ENCODE measurements around the gene YPEL2.

The YPEL2 gene

DNA sequence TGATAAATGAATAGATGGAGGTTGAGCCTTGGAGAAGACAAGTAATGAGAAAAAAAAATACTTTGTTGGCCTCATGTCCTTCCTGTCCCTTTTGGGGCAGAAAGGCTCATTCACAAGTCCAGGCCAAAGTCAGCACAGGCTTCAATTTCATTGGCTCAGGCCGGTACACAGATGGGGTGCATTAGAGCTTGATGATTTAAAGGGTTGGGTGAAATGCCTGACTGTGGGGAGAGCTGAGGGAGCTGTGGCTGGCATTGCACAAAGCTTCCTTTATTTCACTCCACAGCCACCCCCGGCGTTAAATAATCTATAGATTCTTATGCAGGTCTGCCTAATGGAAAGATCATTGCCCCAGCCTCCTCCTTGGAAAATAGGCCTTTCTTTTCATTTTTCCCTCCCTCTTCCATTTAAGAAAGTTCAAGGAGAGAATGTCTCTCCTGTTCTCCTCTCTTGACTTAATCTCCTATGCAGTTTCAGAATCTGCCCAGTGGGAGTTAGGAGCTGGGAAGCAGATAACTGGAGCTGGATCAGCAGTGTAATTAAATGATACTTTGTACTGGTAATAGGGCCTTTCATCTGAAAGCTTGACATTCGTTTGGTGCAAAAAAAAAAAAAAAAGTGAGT is 24.4 kb downstream of the YPEL2 start:
- no peaks in the 10 kb centered on the region for H3K4me1 ChIP-seq (ENCODE audit: insufficient read depth, low read length)
- no peaks in the 10 kb centered on the region for H3K9me3 ChIP-seq (ENCODE audit: insufficient read depth, low read length, severe bottlenecking)
- H3K9ac ChIP-seq (ENCODE audit: low read depth, low read length): no peak overlapping the region
- no peak for TF ChIP-seq EZH2 (IDR thresholded peaks at IDR 0.05; ENCODE audit: borderline replicate concordance, low read depth, low read length, severe bottlenecking)
- TF ChIP-seq, protein P1, sequence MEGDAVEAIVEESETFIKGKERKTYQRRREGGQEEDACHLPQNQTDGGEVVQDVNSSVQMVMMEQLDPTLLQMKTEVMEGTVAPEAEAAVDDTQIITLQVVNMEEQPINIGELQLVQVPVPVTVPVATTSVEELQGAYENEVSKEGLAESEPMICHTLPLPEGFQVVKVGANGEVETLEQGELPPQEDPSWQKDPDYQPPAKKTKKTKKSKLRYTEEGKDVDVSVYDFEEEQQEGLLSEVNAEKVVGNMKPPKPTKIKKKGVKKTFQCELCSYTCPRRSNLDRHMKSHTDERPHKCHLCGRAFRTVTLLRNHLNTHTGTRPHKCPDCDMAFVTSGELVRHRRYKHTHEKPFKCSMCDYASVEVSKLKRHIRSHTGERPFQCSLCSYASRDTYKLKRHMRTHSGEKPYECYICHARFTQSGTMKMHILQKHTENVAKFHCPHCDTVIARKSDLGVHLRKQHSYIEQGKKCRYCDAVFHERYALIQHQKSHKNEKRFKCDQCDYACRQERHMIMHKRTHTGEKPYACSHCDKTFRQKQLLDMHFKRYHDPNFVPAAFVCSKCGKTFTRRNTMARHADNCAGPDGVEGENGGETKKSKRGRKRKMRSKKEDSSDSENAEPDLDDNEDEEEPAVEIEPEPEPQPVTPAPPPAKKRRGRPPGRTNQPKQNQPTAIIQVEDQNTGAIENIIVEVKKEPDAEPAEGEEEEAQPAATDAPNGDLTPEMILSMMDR (IDR thresholded peaks at IDR 0.05; ENCODE audit: borderline replicate concordance, extremely low read depth, low read length, poor library complexity, severe bottlenecking): no peak
- peaks cover 4% of the 10 kb centered on the region; the same call in 1 of the 2 replicates for H4K20me1 ChIP-seq (ENCODE audit: insufficient read depth, low read length)
- H3K27me3 ChIP-seq (ENCODE audit: insufficient read depth, low read length, poor library complexity): no peaks in the 10 kb centered on the region
- H2AFZ ChIP-seq (ENCODE audit: low read depth, low read length): no peak overlapping the region
- no peak overlapping the region for H3K27ac ChIP-seq (ENCODE audit: low read length)
- no peak overlapping the region for H3K4me2 ChIP-seq (ENCODE audit: insufficient read depth, low read length)
- H3K4me3 ChIP-seq (ENCODE audit: low read depth in 1 of 2, low read length in 2 of 2): no peak overlapping the region
- no peaks in the 10 kb centered on the region for H3K36me3 ChIP-seq (ENCODE audit: insufficient read depth, low read length)
- no peaks in the 10 kb centered on the region for H3K79me2 ChIP-seq (ENCODE audit: insufficient read depth, low read length)
- ATAC-seq (ENCODE audit: insufficient read depth, low read depth) (no peak), DNase-seq (no peak)

DNA sequence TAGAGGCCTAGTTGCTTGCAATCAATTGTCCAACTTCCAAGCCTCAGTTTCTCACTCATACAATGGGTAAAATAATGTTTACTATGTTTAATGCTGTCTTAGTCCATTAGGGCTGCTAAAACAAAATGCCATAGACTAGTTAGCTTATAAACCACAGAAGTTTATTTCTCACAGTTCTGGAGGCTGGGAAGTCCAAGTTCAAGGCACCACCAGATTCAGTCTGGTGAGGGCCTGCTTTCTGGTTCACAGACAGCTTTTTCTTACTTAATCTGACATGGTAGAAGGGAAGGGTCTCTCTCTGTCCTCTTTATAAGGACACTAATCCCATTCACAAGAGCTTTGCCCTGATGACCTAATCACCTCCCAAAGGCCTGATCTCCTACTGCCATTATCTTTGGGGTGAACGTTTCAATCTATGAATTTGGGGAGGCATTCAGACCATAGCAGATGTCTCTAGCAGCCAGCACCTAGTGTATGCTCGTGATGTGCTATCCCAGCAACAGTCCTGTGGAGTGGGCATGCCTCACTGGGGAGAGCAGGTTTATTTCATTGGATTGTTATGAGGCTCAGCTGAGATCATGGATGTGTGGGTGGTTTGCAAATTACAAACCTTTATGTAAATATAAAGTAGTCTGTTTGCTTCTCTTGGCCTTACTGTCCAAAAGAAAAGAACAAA is 25.2 kb downstream of the YPEL2 start:
- TF ChIP-seq, protein P1 (IDR thresholded peaks at IDR 0.05; ENCODE audit: borderline replicate concordance, extremely low read depth, low read length, poor library complexity, severe bottlenecking): no peak
- TF ChIP-seq EZH2 (IDR thresholded peaks at IDR 0.05; ENCODE audit: borderline replicate concordance, low read depth, low read length, severe bottlenecking): no peak
- H3K4me3 ChIP-seq (ENCODE audit: low read depth in 1 of 2, low read length in 2 of 2): no peak overlapping the region
- H3K9me3 ChIP-seq (ENCODE audit: insufficient read depth, low read length, severe bottlenecking): no peaks in the 10 kb centered on the region
- H3K4me1 ChIP-seq (ENCODE audit: insufficient read depth, low read length): no peaks in the 10 kb centered on the region
- no peaks in the 10 kb centered on the region for H3K36me3 ChIP-seq (ENCODE audit: insufficient read depth, low read length)
- no peaks in the 10 kb centered on the region for H3K27me3 ChIP-seq (ENCODE audit: insufficient read depth, low read length, poor library complexity)
- H2AFZ ChIP-seq (ENCODE audit: low read depth, low read length): no peak overlapping the region
- DNase-seq (no peak), ATAC-seq (ENCODE audit: insufficient read depth, low read depth) (no peak)
- no peak overlapping the region for H3K27ac ChIP-seq (ENCODE audit: low read length)
- no peaks in the 10 kb centered on the region for H3K79me2 ChIP-seq (ENCODE audit: insufficient read depth, low read length)
- H4K20me1 ChIP-seq (ENCODE audit: insufficient read depth, low read length): peaks cover 4% of the 10 kb centered on the region; the same call in 1 of the 2 replicates
- no peak overlapping the region for H3K4me2 ChIP-seq (ENCODE audit: insufficient read depth, low read length)
- no peak overlapping the region for H3K9ac ChIP-seq (ENCODE audit: low read depth, low read length)

DNA sequence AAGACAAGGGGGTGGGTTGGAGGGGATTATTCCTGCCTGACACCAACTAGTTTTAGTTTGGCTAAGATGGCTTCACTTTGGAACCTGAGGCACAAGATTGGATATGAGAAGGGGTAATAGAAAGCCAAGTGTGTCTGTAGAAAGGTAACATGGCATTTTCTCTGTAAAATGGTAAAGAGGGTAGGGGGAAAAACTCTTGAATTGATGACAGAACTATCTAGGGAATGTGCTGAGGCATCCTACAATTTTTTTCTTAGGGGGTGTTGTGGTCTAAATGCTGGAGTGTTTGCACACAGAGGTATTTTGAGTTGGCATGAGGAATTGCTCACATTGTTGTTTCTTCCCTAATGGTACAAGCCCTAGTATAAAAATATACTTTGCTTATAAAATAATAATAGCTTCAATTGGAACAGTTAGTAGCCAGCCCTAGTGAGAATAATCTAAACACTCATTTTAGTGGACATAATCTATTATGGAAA is 25.8 kb downstream of the YPEL2 start:
- Histone ChIP-seq H3K4me3 (ENCODE audit: low read depth in 1 of 2, low read length in 2 of 2) (no peak overlapping the region), H3K36me3 (ENCODE audit: insufficient read depth, low read length) (no peaks in the 10 kb centered on the region), H3K4me1 (ENCODE audit: insufficient read depth, low read length) (no peaks in the 10 kb centered on the region), H3K4me2 (ENCODE audit: insufficient read depth, low read length) (no peak overlapping the region), H3K9me3 (ENCODE audit: insufficient read depth, low read length, severe bottlenecking) (no peaks in the 10 kb centered on the region), H3K9ac (ENCODE audit: low read depth, low read length) (no peak overlapping the region), H2AFZ (ENCODE audit: low read depth, low read length) (no peak overlapping the region), H3K27ac (ENCODE audit: low read length) (no peak overlapping the region), H3K79me2 (ENCODE audit: insufficient read depth, low read length) (no peaks in the 10 kb centered on the region), H3K27me3 (ENCODE audit: insufficient read depth, low read length, poor library complexity) (no peaks in the 10 kb centered on the region), H4K20me1 (ENCODE audit: insufficient read depth, low read length) (peaks cover 5% of the 10 kb centered on the region; the same call in 1 of the 2 replicates)
- ATAC-seq (ENCODE audit: insufficient read depth, low read depth) (no peak), DNase-seq (no peak)
- TF ChIP-seq EZH2 (IDR thresholded peaks at IDR 0.05; ENCODE audit: borderline replicate concordance, low read depth, low read length, severe bottlenecking): no peak
- TF ChIP-seq, protein P1 (IDR thresholded peaks at IDR 0.05; ENCODE audit: borderline replicate concordance, extremely low read depth, low read length, poor library complexity, severe bottlenecking): no peak

All from DND-41 (cell line).